ENCODE data around the gene OR52A5. TPM values are rescaled to one million over a fixed set of nuclear protein-coding genes. Genes with fewer than 3 reads are reported as not detected.

The OR52A5 gene
- total and polyA plus RNA-seq, 10 donors: not detected

DNA sequence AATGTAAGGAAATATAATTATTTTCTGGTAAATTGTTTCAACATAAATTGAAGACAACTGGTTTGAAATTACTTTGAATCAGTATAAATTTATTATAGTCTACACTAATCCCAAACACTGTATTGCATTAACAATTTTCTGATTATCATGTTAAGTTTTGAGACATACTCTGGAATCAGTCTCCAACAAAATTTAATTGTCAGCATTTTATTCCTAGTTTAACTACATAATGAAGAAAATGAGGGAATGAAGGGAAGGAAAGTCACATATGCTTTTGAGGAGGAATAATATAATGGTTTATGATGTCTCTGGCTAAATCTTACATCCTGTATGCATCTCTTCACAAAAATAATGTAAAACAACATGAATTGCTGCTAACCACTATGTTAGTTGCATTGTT lies 54.6 kb downstream of the OR52A5 start:
- Histone ChIP-seq H3K9me3 (no peaks in the 10 kb centered on the region), H3K27me3 (replicated peaks in 1 of 7) (no peaks in the 10 kb centered on the region), H3K4me3 (no peak overlapping the region), H3K4me1 (no peaks in the 10 kb centered on the region), H3K27ac (no peak overlapping the region), H3K36me3 (no peaks in the 10 kb centered on the region)
- intact Hi-C loops (cut with DNase I; ENCODE audit: low total_unique reads): no loop called here
- DNase-seq: no peak
- no peak for TF ChIP-seq POLR2A (IDR thresholded peaks at IDR 0.05)
- no peak for TF ChIP-seq POLR2AphosphoS5 (IDR thresholded peaks at IDR 0.05)
- TF ChIP-seq, protein P1, sequence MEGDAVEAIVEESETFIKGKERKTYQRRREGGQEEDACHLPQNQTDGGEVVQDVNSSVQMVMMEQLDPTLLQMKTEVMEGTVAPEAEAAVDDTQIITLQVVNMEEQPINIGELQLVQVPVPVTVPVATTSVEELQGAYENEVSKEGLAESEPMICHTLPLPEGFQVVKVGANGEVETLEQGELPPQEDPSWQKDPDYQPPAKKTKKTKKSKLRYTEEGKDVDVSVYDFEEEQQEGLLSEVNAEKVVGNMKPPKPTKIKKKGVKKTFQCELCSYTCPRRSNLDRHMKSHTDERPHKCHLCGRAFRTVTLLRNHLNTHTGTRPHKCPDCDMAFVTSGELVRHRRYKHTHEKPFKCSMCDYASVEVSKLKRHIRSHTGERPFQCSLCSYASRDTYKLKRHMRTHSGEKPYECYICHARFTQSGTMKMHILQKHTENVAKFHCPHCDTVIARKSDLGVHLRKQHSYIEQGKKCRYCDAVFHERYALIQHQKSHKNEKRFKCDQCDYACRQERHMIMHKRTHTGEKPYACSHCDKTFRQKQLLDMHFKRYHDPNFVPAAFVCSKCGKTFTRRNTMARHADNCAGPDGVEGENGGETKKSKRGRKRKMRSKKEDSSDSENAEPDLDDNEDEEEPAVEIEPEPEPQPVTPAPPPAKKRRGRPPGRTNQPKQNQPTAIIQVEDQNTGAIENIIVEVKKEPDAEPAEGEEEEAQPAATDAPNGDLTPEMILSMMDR (IDR thresholded peaks at IDR 0.05 in 8 of 11, conservative IDR thresholded peaks at IDR 0.05 in 3 of 11): no peak

DNA sequence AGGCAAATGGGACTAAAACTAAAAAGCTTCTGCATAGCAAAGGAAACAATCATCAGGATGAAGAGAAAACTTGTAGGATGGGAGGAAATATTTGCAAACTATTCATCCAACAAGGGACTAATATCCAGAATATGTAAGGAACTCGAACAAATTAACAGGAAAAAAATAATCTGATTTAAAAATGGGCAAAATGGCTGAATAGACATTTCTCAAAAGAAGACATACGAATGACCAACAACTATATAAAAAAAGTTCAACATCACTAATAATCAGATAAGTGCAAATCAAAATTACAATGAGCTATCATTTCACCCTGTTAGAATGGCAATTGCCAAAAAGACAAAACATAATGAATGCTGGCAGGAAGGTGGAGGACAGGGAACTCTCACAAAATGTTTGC lies 56.8 kb downstream of the OR52A5 start:
- Histone ChIP-seq H3K4me1 (no peaks in the 10 kb centered on the region), H3K9me3 (no peaks in the 10 kb centered on the region), H3K27me3 (replicated peaks in 1 of 7) (no peaks in the 10 kb centered on the region), H3K36me3 (no peaks in the 10 kb centered on the region), H3K4me3 (no peak overlapping the region), H3K27ac (no peak overlapping the region)
- intact Hi-C loops (cut with DNase I; ENCODE audit: low total_unique reads): no loop called here
- no peak for DNase-seq
- 57 to 73% (median 63%) methylated on average over 2 of the region's 2 CpGs for WGBS, 5 donors
- TF ChIP-seq POLR2A (IDR thresholded peaks at IDR 0.05) (no peak), POLR2AphosphoS5 (IDR thresholded peaks at IDR 0.05) (no peak)
- TF ChIP-seq, protein P1 (IDR thresholded peaks at IDR 0.05 in 8 of 11, conservative IDR thresholded peaks at IDR 0.05 in 3 of 11): no peak

Other genes with a start within 250 kb of the OR52A5 start
- gene OR51A7, start 234.6 kb downstream of the OR52A5 start, total RNA-seq: not detected
- gene OR51A7, start 234.6 kb downstream of the OR52A5 start, polyA plus RNA-seq: not detected
- not detected for gene OR51G2, start 219.0 kb downstream of the OR52A5 start, total RNA-seq
- not detected for gene OR51G2, start 219.0 kb downstream of the OR52A5 start, polyA plus RNA-seq
- gene OR51G1, start 214.0 kb downstream of the OR52A5 start, total RNA-seq: not detected
- gene OR51G1, start 214.0 kb downstream of the OR52A5 start, polyA plus RNA-seq: not detected
- gene OR51A4, start 190.8 kb downstream of the OR52A5 start, total RNA-seq: not detected
- gene OR51A4, start 190.8 kb downstream of the OR52A5 start, polyA plus RNA-seq: not detected
- not detected for gene OR51A2, start 182.6 kb downstream of the OR52A5 start, total RNA-seq
- gene OR51A2, start 182.6 kb downstream of the OR52A5 start, polyA plus RNA-seq: not detected
- not detected for gene OR51L1, start 143.5 kb downstream of the OR52A5 start, total RNA-seq
- gene OR51L1, start 143.5 kb downstream of the OR52A5 start, polyA plus RNA-seq: not detected
- gene OR52J3, start 91.8 kb downstream of the OR52A5 start, total RNA-seq: not detected
- gene OR52J3, start 91.8 kb downstream of the OR52A5 start, polyA plus RNA-seq: not detected
- gene OR52E2, start 78.7 kb downstream of the OR52A5 start, total RNA-seq: not detected
- gene OR52E2, start 78.7 kb downstream of the OR52A5 start, polyA plus RNA-seq: not detected
- not detected for gene OR52E1, start 68.8 kb downstream of the OR52A5 start, total RNA-seq
- gene OR52E1, start 68.8 kb downstream of the OR52A5 start, polyA plus RNA-seq: not detected
- gene OR52A1, start 16.4 kb upstream of the OR52A5 start, total RNA-seq: not detected
- gene OR52A1, start 16.4 kb upstream of the OR52A5 start, polyA plus RNA-seq: not detected
- gene OR51V1, start 62.3 kb upstream of the OR52A5 start, total RNA-seq: not detected
- not detected for gene OR51V1, start 62.3 kb upstream of the OR52A5 start, polyA plus RNA-seq
- gene HBB, start 88.7 kb upstream of the OR52A5 start, total RNA-seq: over 10,000 TPM in 2 of 7 donors, 1,000 to 10,000 TPM in 3, 100 to 1,000 TPM in 2; 465 to 40,257 (median 5,354) TPM
- gene HBB, start 88.7 kb upstream of the OR52A5 start, polyA plus RNA-seq: 1,000 to 10,000 TPM in 1 of 3 donors, 100 to 1,000 TPM in 2; 107 to 1,699 (median 207) TPM
- gene HBD, start 96.1 kb upstream of the OR52A5 start, total RNA-seq: 100 to 1,000 TPM in 1 of 7 donors, 10 to 100 TPM in 3, 1 to 10 TPM in 3; 1.5 to 327 (median 20.6) TPM
- 10 to 100 TPM in 1 of 3 donors, 1 to 10 TPM in 2; 1.0 to 12.5 (median 1.5) TPM for gene HBD, start 96.1 kb upstream of the OR52A5 start, polyA plus RNA-seq
- 10 to 100 TPM in 1 of 7 donors, 1 to 10 TPM in 1, not detected in 5; 1.2 to 15.0 TPM for gene HBG1, start 111.5 kb upstream of the OR52A5 start, total RNA-seq
- gene HBG1, start 111.5 kb upstream of the OR52A5 start, polyA plus RNA-seq: under 1 TPM in 1 of 3 donors, not detected in 2; 0.21 TPM
- 10 to 100 TPM in 2 of 7 donors, 1 to 10 TPM in 3, not detected in 2; 1.3 to 19.6 (median 9.1) TPM for gene HBG2, start 116.4 kb upstream of the OR52A5 start, total RNA-seq
- gene HBG2, start 116.4 kb upstream of the OR52A5 start, polyA plus RNA-seq: 1 to 10 TPM in 1 of 3 donors, under 1 TPM in 1, not detected in 1; 0.29 to 4.2 TPM
- gene HBE1, start 131.6 kb upstream of the OR52A5 start, total RNA-seq: 1 to 10 TPM in 1 of 7 donors, under 1 TPM in 1, not detected in 5; 0.64 to 1.8 TPM
- gene HBE1, start 131.6 kb upstream of the OR52A5 start, polyA plus RNA-seq: under 1 TPM; 0.21 to 0.37 (median 0.32) TPM
- not detected for gene OR51B4, start 163.6 kb upstream of the OR52A5 start, total RNA-seq
- not detected for gene OR51B4, start 163.6 kb upstream of the OR52A5 start, polyA plus RNA-seq
- not detected for gene OR51B2, start 185.9 kb upstream of the OR52A5 start, total RNA-seq
- gene OR51B2, start 185.9 kb upstream of the OR52A5 start, polyA plus RNA-seq: not detected
- 1 to 10 TPM in 3 of 7 donors, under 1 TPM in 4; 0.44 to 3.0 (median 0.89) TPM for gene OR51B5, start 205.2 kb upstream of the OR52A5 start, total RNA-seq
- not detected for gene OR51B5, start 205.2 kb upstream of the OR52A5 start, polyA plus RNA-seq
- gene OR51B6, start 213.2 kb upstream of the OR52A5 start, total RNA-seq: not detected
- not detected for gene OR51B6, start 213.2 kb upstream of the OR52A5 start, polyA plus RNA-seq
- not detected for gene OR51M1, start 245.5 kb upstream of the OR52A5 start, total RNA-seq
- not detected for gene OR51M1, start 245.5 kb upstream of the OR52A5 start, polyA plus RNA-seq

Data from spleen (tissue), 11 donors.